SU-DHL-6 (cell line): ENCODE results near the gene KASH5.

Experiments used
- H2AFZ ChIP-seq: fragments of 200-600 bp; sonication (generic); 2 replicates; pipeline ENCODE4 v1.6.1; 2014; ENCODE audit warnings: low read depth, mild to moderate bottlenecking, moderate library complexity, mixed read lengths, antibody characterized with exemption, low read length; ENCODE audit not compliant: severe bottlenecking
- H3F3A ChIP-seq: fragments of 200-600 bp; shearing (Covaris generic); 2 replicates; pipeline ENCODE4 v1.6.0; 2016; ENCODE audit warnings: antibody characterized with exemption, mild to moderate bottlenecking; ENCODE audit not compliant: insufficient read depth
- H3K27ac ChIP-seq: fragments of 200-600 bp; sonication (generic); 2 replicates; pipeline ENCODE4 v1.5.1; 2016; ENCODE audit warnings: low read depth, mild to moderate bottlenecking, low read length, moderate library complexity, mixed read lengths
- H3K27me3 ChIP-seq: fragments of 200-600 bp; sonication (generic), shearing (Covaris generic); 2 replicates; pipeline ENCODE4 v1.6.0; 2014; ENCODE audit warnings: mild to moderate bottlenecking, low read length
- H3K36me3 ChIP-seq: fragments of 200-600 bp; sonication (generic); 2 replicates; pipeline ENCODE4 v1.6.1; 2014; ENCODE audit warnings: mild to moderate bottlenecking, low read length, mixed read lengths
- H3K4me2 ChIP-seq: fragments of 300-600, 200-600 bp; shearing (Covaris generic), sonication (generic); 2 replicates; pipeline ENCODE4 v1.6.0; 2014; ENCODE audit warnings: low read length, low read depth, mild to moderate bottlenecking; ENCODE audit not compliant: poor library complexity, severe bottlenecking
- H3K4me3 ChIP-seq: fragments of 200-600 bp; sonication (generic); 2 replicates; pipeline ENCODE4 v1.5.1; 2014; ENCODE audit warnings: antibody characterized with exemption, low read length, mild to moderate bottlenecking, mixed read lengths; ENCODE audit not compliant: insufficient read depth, poor library complexity, severe bottlenecking
- H3K79me2 ChIP-seq: fragments of 200-600 bp; sonication (generic); 2 replicates; pipeline ENCODE4 v1.6.1; 2014; ENCODE audit warnings: mild to moderate bottlenecking, low read length, moderate library complexity; ENCODE audit not compliant: insufficient read depth
- H3K9ac ChIP-seq: fragments of 200-600 bp; sonication (generic); 2 replicates; pipeline ENCODE4 v1.7.0; 2014; ENCODE audit warnings: mild to moderate bottlenecking, low read length
- H3K9me2 ChIP-seq: fragments of 200-600 bp; sonication (generic); replicated peaks from 2 replicates; pipeline ENCODE4 v1.6.1; 2014; ENCODE audit warnings: low read length; ENCODE audit not compliant: insufficient read depth
- H3K9me3 ChIP-seq: fragments of 200-600 bp; sonication (generic); 2 replicates; pipeline ENCODE4 v1.6.1; 2014; ENCODE audit warnings: low read length, mixed read lengths; ENCODE audit not compliant: insufficient read depth
- H4K20me1 ChIP-seq: fragments of 200-600 bp; sonication (generic); 2 replicates; pipeline ENCODE4 v1.6.1; 2014; ENCODE audit warnings: low read depth, mild to moderate bottlenecking, antibody characterized with exemption, low read length, moderate library complexity, mixed read lengths
- CTCF ChIP-seq: fragments of 200-600 bp; sonication (generic); IDR thresholded peaks from one replicate; pipeline ENCODE4 v1.5.1; 2017; ENCODE audit warnings: antibody characterized with exemption, mild to moderate bottlenecking, low read length, moderate library complexity; ENCODE audit not compliant: insufficient read depth, poor library complexity, severe bottlenecking
- EZH2phosphoT487 ChIP-seq: fragments of 200-600 bp; sonication (generic), shearing (Covaris generic); conservative IDR thresholded peaks from 2 replicates; pipeline ENCODE4 v1.6.1; 2018; ENCODE audit warnings: mild to moderate bottlenecking, antibody characterized with exemption, low read length, moderate library complexity, mixed read lengths

The KASH5 gene

GRCh38 chr19:49447485-49448431 is 59.7 kb downstream of the KASH5 start:
- no peak overlapping the region for H3K27ac ChIP-seq
- H3K9me2 ChIP-seq: no peaks in the 10 kb centered on the region
- no peaks in the 10 kb centered on the region for H4K20me1 ChIP-seq
- H3F3A ChIP-seq: peaks cover 14% of the 10 kb centered on the region
- H3K27me3 ChIP-seq: no peaks in the 10 kb centered on the region
- H3K79me2 ChIP-seq: peaks cover 17% of the 10 kb centered on the region
- TF ChIP-seq EZH2phosphoT487: no peak
- no peak for TF ChIP-seq CTCF
- no peak overlapping the region for H3K9ac ChIP-seq
- no peaks in the 10 kb centered on the region for H3K9me3 ChIP-seq
- no peaks in the 10 kb centered on the region for H3K36me3 ChIP-seq
- no peak overlapping the region for H3K4me2 ChIP-seq
- H3K4me3 ChIP-seq: no peak overlapping the region
- H2AFZ ChIP-seq: no peak overlapping the region

GRCh38 chr19:49448432-49448786 is 60.4 kb downstream of the KASH5 start:
- no peaks in the 10 kb centered on the region for H4K20me1 ChIP-seq
- peaks cover 17% of the 10 kb centered on the region for H3K79me2 ChIP-seq
- no peaks in the 10 kb centered on the region for H3K27me3 ChIP-seq
- no peak overlapping the region for H3K4me3 ChIP-seq
- peaks cover 20% of the 10 kb centered on the region for H3F3A ChIP-seq
- no peak overlapping the region for H2AFZ ChIP-seq
- TF ChIP-seq CTCF: no peak
- no peak for TF ChIP-seq EZH2phosphoT487
- no peaks in the 10 kb centered on the region for H3K9me2 ChIP-seq
- no peak overlapping the region for H3K4me2 ChIP-seq
- no peak overlapping the region for H3K9ac ChIP-seq
- no peaks in the 10 kb centered on the region for H3K36me3 ChIP-seq
- no peaks in the 10 kb centered on the region for H3K9me3 ChIP-seq
- no peak overlapping the region for H3K27ac ChIP-seq

- 0 out of 2 replicates have a peak overlapping the region, but pooled peaks have one; percentile 17 for H3K27ac ChIP-seq
- H2AFZ ChIP-seq: no peak overlapping the region
- H3K9ac ChIP-seq: peak overlapping the region; percentile 98
- H3K79me2 ChIP-seq: peaks cover 30% of the 10 kb centered on the region
- H3K9me3 ChIP-seq: no peaks in the 10 kb centered on the region
- peaks cover 15% of the 10 kb centered on the region for H3F3A ChIP-seq
- no peaks in the 10 kb centered on the region for H3K36me3 ChIP-seq
- no peaks in the 10 kb centered on the region for H3K9me2 ChIP-seq
- TF ChIP-seq EZH2phosphoT487: no peak
- no peak for TF ChIP-seq CTCF
- H3K4me3 ChIP-seq: peak overlapping the region; percentile 99
- H3K27me3 ChIP-seq: no peaks in the 10 kb centered on the region
- H4K20me1 ChIP-seq: no peaks in the 10 kb centered on the region
- peak overlapping the region; percentile 85 for H3K4me2 ChIP-seq
Measured at GRCh38 chr19:49450405-49450804, 62.4 kb downstream of the KASH5 start.
